Heart left ventricle (tissue), 13 donors: ENCODE measurements around the gene MYO16.

Source experiments
- CTCF ChIP-seq, 12 donors: fragments of 200-600 bp; sonication (generic) in 4 of 12; IDR thresholded peaks; one replicate each; pipeline versions ENCODE4 v1.5.0 to v1.8.0; 2018 to 2022; ENCODE audit warnings: antibody characterized with exemption in 12 of 12, mild to moderate bottlenecking in 5 of 12
- POLR2A ChIP-seq, 2 donors: fragments of 450-650 bp; IDR thresholded peaks; one replicate each; pipeline ENCODE4 v1.6.1; 2017; ENCODE audit warnings: antibody characterized with exemption in 2 of 2, mild to moderate bottlenecking in 2 of 2, moderate library complexity in 2 of 2
- donor health status: ischemic (EF 13 %, LVEDD 7.1; RV severe dilation, severe dysfunction).
- donor health status: DM: no; HTN: yes; CAD: no.
- donor health status: DM: no; HTN: no; CAD: no.
- donor health status: ischemic (EF 25% LVEDD 6.9; RV normal size, moderate dysfunction).
- donor health status: ischemic (EF 25% LVEDD 5.7; RV mildly dilated, moderate dysfunction).
- donor health status: ischemic (EF 35%, LVEDD 5.7; RV mildly dilated, moderate dysfunction).
- donor health status: nonischemic (EF 11% LVEDD 7.7; RV severe dilation, severe dysfunction).
- donor health status: DM: yes; HTN: yes; CAD: no.
- donor health status: PGD.
- donor health status: ischemic (EF 29% LVEDD 5.4; RV normal size, mild dysfunction).
- donor health status: nonischemic (EF 23%, LVEDD 6.1; RV moderate dilation, normal function).

- TF ChIP-seq CTCF (IDR thresholded peaks at IDR 0.05), result no peak
- TF ChIP-seq POLR2A (IDR thresholded peaks at IDR 0.05), result no peak
Measured at GRCh38 chr13:108855737-108856387, 226.5 kb downstream of the MYO16 start.
